Mammary epithelial cell (primary cell): ENCODE data around the gene PPP4C.

Source experiments
- EZH2 ChIP-seq: IDR thresholded peaks from 2 replicates; pipeline ENCODE4 v1.6.1; 2012; ENCODE audit warnings: low read length, inconsistent platforms, borderline replicate concordance
- TF ChIP-seq, protein P1 (sequence below), 2 donors: IDR thresholded peaks in 1 of 2; conservative IDR thresholded peaks in 1 of 2; 2 replicates each; pipeline ENCODE4 v1.5.1; 2011 to 2012; ENCODE audit warnings: inconsistent platforms in 2 of 2, low read length in 2 of 2, mild to moderate bottlenecking in 2 of 2, control low read depth in 1 of 2, low read depth in 1 of 2; ENCODE audit not compliant: insufficient read depth in 1 of 2; ENCODE audit errors: extremely low read depth in 1 of 2

DNA sequence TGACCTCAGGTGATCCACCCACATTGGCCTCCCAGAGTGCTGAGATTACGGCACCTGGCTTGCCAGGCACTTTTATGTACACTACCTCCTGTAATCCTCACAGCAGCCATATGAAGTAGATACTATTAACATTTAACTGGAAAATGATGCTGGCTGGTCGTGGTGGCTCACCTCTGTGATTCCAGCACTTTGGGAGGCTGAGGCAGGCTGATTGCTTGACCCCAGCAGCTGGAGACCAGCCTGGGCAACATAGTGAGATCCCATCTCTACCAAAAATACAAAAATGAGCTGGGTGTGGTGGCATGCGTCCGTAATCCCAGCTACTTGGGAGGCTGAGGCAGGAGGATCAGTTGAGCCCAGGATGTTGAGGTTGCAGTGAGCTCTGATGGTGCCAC is 49.2 kb downstream of the PPP4C start:
- TF ChIP-seq EZH2, result no peak
- TF ChIP-seq, protein P1, sequence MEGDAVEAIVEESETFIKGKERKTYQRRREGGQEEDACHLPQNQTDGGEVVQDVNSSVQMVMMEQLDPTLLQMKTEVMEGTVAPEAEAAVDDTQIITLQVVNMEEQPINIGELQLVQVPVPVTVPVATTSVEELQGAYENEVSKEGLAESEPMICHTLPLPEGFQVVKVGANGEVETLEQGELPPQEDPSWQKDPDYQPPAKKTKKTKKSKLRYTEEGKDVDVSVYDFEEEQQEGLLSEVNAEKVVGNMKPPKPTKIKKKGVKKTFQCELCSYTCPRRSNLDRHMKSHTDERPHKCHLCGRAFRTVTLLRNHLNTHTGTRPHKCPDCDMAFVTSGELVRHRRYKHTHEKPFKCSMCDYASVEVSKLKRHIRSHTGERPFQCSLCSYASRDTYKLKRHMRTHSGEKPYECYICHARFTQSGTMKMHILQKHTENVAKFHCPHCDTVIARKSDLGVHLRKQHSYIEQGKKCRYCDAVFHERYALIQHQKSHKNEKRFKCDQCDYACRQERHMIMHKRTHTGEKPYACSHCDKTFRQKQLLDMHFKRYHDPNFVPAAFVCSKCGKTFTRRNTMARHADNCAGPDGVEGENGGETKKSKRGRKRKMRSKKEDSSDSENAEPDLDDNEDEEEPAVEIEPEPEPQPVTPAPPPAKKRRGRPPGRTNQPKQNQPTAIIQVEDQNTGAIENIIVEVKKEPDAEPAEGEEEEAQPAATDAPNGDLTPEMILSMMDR (conservative IDR thresholded peaks at IDR 0.05 in 1 of 2, IDR thresholded peaks at IDR 0.05 in 1 of 2; ENCODE audit: extremely low read depth in 1 of 2, insufficient read depth in 1 of 2, low read depth in 1 of 2, low read length in 2 of 2), result no peak
